ENCODE measurements around the gene AP5Z1.

The AP5Z1 gene

DNA sequence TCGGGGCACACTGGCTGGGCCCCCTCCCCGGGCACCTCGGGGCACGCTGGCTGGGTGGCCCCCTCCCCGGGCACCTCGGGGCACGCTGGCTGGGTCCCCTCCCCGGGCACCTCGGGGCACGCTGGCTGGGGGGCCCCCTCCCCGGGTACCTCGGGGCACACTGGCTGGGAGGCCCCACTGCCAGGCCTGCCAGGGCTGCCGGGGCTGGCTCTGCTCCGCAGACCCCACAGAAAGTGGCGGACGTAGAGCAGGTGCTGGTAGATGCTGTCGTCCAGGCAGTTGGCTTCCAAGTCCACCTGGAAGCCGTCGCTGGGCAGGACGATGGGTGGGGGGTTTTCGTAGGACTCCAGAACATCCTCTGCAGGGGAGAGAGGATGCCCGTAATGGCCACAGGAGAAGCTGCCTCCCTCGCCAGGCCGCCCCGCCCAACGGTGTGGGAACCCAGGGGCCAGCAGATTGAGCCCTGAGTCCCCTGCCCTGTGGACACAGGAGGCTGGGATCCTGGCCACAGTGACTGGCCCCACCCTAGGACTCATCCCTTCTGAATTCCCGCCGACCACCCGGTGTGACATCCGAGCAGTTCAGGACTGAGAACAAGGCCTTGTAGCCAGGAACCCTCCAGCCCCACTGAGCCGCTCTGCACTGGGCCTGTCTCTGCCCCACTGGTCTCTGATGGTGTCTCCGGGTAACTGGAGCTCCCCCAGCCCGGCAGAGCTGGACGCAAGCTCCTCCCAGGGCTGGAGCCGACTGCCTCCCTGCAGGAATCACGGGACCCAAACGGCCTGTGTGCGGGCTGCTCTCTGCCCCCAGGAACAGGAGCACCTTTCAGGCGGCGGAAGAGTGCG, 28.2 kb downstream of the AP5Z1 start:
- TF ChIP-seq, protein P1, sequence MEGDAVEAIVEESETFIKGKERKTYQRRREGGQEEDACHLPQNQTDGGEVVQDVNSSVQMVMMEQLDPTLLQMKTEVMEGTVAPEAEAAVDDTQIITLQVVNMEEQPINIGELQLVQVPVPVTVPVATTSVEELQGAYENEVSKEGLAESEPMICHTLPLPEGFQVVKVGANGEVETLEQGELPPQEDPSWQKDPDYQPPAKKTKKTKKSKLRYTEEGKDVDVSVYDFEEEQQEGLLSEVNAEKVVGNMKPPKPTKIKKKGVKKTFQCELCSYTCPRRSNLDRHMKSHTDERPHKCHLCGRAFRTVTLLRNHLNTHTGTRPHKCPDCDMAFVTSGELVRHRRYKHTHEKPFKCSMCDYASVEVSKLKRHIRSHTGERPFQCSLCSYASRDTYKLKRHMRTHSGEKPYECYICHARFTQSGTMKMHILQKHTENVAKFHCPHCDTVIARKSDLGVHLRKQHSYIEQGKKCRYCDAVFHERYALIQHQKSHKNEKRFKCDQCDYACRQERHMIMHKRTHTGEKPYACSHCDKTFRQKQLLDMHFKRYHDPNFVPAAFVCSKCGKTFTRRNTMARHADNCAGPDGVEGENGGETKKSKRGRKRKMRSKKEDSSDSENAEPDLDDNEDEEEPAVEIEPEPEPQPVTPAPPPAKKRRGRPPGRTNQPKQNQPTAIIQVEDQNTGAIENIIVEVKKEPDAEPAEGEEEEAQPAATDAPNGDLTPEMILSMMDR (IDR thresholded peaks at IDR 0.05; ENCODE audit: low read depth, low read length), result no peak
- DNase-seq (ENCODE audit: extremely low read depth, low read depth), result no peak

- DNase-seq (ENCODE audit: extremely low read depth, low read depth), result no peak
Observed at GRCh38 chr7:4805110-4805983, 29.9 kb downstream of the AP5Z1 start.

GRCh38 chr7:4805984-4806300, 30.5 kb downstream of the AP5Z1 start:
- TF ChIP-seq, protein P1 (IDR thresholded peaks at IDR 0.05; ENCODE audit: low read depth, low read length), result no peak
- DNase-seq (ENCODE audit: extremely low read depth, low read depth), result no peak

More at GRCh38 chr7:4805110-4805983, 29.9 kb downstream of the AP5Z1 start:
- TF ChIP-seq, protein P1 (IDR thresholded peaks at IDR 0.05; ENCODE audit: low read depth, low read length), result no peak

DNA sequence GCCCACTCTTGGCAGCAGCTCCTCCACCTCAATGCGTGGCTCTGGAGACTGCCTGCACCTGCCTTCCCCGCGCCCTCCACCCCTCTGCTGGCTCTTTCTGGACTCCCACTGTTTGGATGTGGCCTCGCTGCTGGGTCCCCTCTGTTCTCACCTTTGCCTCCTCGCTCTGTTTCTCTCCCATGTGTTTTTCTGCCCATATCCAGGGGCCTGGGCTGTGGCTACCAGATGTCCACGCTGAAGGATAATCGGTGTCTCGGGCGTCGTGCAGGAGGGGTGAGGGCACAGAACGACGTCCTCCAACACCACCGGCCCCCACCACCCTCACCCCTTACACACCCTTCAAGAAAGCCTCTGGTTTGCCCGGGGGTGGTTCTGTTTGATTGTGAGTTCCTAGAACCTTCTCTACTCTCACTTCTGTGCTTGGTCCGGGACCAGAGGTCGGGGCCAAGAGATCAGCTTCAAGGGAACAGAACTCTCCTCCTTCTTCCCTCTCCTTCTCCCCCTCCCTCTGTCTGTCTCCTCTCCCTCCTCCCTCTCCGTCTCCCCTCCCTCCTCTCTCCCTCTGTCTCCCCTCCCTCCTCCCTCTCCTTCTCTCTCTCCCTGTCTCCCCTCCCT, 31.7 kb downstream of the AP5Z1 start:
- TF ChIP-seq, protein P1 (IDR thresholded peaks at IDR 0.05; ENCODE audit: low read depth, low read length), result no peak
- DNase-seq (ENCODE audit: extremely low read depth, low read depth), result no peak

DNA sequence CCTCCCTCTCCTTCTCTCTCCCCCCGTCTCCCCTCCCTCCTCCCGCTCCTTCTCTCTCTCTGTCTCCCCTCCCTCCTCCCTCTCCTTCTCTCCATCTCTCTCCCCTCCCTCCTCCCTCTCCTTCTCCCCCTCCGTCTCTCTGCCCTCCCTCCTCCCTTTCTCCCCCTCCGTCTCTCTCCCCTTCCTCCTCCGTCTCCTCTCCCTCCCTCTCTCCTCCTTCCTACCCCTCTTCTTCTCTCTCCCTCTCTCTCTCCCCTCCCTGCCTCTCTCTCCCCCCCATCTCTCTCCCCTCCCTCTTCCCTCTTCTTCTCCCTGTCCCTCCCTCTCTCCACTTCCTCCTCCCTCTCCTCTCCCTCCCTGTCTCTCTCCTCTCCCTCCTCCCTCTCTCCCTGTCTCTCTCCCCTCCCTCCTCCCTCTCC, 32.2 kb downstream of the AP5Z1 start:
- no peak for DNase-seq (ENCODE audit: extremely low read depth, low read depth)
- TF ChIP-seq, protein P1 (IDR thresholded peaks at IDR 0.05; ENCODE audit: low read depth, low read length), result no peak

DNA sequence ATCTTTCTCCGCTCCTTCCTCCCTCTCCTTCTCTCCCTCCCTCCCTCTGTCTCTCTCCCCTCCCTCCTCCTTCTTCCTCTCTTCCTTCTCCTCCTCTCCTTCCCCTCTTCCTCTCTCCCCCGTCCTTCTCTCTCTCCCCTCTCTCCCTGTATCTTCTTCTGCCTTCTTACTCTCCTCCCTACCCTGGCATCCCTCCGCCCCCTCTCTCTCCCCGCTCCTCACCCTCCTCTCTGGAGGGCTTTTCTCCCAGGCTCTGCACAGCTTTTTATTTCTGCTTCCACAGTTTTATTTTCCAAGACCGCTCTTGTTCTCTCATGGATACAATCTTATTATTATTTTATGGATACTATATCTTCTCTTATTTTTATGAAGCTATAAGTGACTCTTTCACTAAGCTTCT, 32.6 kb downstream of the AP5Z1 start:
- no peak for DNase-seq (ENCODE audit: extremely low read depth, low read depth)
- TF ChIP-seq, protein P1 (IDR thresholded peaks at IDR 0.05; ENCODE audit: low read depth, low read length), result no peak
